ENCODE data around the gene TEX55. TPM values are rescaled to one million over a fixed set of nuclear protein-coding genes. Genes with fewer than 3 reads are reported as not detected.

The TEX55 gene
- total and polyA plus RNA-seq, 7 experiments from 2014 or later: not detected

DNA sequence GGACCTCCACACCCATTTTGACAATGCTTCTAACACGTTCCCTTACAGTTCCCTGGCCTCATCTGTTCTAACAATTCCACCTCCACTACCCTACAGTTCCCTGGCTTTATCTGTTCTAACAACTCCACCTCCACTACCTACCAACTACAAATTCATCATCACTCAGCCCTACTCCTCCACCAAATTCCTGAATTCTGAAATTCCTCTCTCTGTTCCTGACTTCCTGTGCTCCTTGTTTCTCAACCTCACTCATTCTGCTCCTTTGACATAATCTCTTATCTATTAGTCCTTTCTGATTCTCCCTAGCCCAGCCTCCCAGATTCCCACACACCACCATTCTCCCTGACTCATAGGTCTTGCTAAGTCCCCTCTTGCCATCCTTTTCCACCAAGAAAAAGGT, 49.9 kb downstream of the TEX55 start:
- no peaks in the 10 kb centered on the region for H3K27me3 ChIP-seq (ENCODE audit: control insufficient read depth in 2 of 2, insufficient read depth in 2 of 2, low read length in 2 of 2)
- Mint-ChIP-seq H3K4me1 (no peaks in the 10 kb centered on the region), H3K4me3 (no peak overlapping the region), H3K9me3 (no peaks in the 10 kb centered on the region), H3K36me3 (peaks cover 0 to 5% (median 0%) of the 10 kb centered on the region in 5 donors), H3K27ac (no peak overlapping the region), H3K27me3 (no peaks in the 10 kb centered on the region)
- ChIA-PET POLR2A (no interaction called here), CTCF (no interaction called here)
- H3K4me1 ChIP-seq (ENCODE audit: control insufficient read depth in 2 of 2, insufficient read depth in 2 of 2, low read length in 2 of 2): no peaks in the 10 kb centered on the region
- H3K36me3 ChIP-seq (ENCODE audit: control insufficient read depth in 2 of 3, insufficient read depth in 3 of 3, low read length in 3 of 3): no peaks in the 10 kb centered on the region
- no peak overlapping the region for H3K27ac ChIP-seq (ENCODE audit: low read depth, low read length)
- H3K9me3 ChIP-seq (ENCODE audit: control insufficient read depth in 2 of 3, low read length in 3 of 3): no peaks in the 10 kb centered on the region
- intact Hi-C loops (cut with micrococcal nuclease): no loop called here
- DNase-seq (no peak), ATAC-seq (no peak)
- no peak overlapping the region for H3K4me3 ChIP-seq (ENCODE audit: low read length)

Other genes with a start within 250 kb of the TEX55 start
- gene IGSF11, start 111.3 kb upstream of the TEX55 start, total RNA-seq: under 1 TPM in 4 of 5 experiments, not detected in 1; 0.15 to 0.85 (median 0.49) TPM
- gene IGSF11, start 111.3 kb upstream of the TEX55 start, polyA plus RNA-seq: under 1 TPM; 0.19 to 0.44 TPM
- gene UPK1B, start 27.4 kb downstream of the TEX55 start, total RNA-seq: not detected
- 1 to 10 TPM in 1 of 2 donors, under 1 TPM in 1; 0.11 to 1.3 TPM for gene UPK1B, start 27.4 kb downstream of the TEX55 start, polyA plus RNA-seq
- 10 to 100 TPM; 18.0 to 39.8 (median 31.9) TPM for gene B4GALT4, start 94.7 kb downstream of the TEX55 start, total RNA-seq
- 10 to 100 TPM; 17.9 to 29.6 TPM for gene B4GALT4, start 94.7 kb downstream of the TEX55 start, polyA plus RNA-seq
- 10 to 100 TPM in 1 of 5 experiments, 1 to 10 TPM in 4; 3.0 to 11.9 (median 3.1) TPM for gene ARHGAP31, start 148.2 kb downstream of the TEX55 start, total RNA-seq
- 1 to 10 TPM; 1.2 to 3.0 TPM for gene ARHGAP31, start 148.2 kb downstream of the TEX55 start, polyA plus RNA-seq